Mucosa of rectum (tissue), 2 donors: ENCODE measurements around the gene ADAMTS14.

Experiments
- H3K27ac ChIP-seq, 2 donors: one replicate each; pipeline ENCODE4 v1.7.0; 2013; ENCODE audit warnings: inconsistent platforms in 2 of 2, low read depth in 2 of 2, low read length in 2 of 2
- H3K27me3 ChIP-seq, 2 donors: one replicate each; pipeline ENCODE4 v1.7.0; 2013; ENCODE audit warnings: low read length in 2 of 2; ENCODE audit not compliant: control insufficient read depth in 2 of 2, insufficient read depth in 2 of 2
- H3K36me3 ChIP-seq, 2 donors: one replicate each; pipeline ENCODE4 v1.7.0; 2013; ENCODE audit warnings: low read length in 2 of 2; ENCODE audit not compliant: control insufficient read depth in 2 of 2, insufficient read depth in 2 of 2
- H3K4me1 ChIP-seq, 2 donors: one replicate each; pipeline ENCODE4 v1.7.0; 2013; ENCODE audit warnings: low read length in 2 of 2, mild to moderate bottlenecking in 1 of 2; ENCODE audit not compliant: control insufficient read depth in 2 of 2, insufficient read depth in 2 of 2
- H3K4me3 ChIP-seq, 2 donors: one replicate each; pipeline ENCODE4 v1.7.0; 2013; ENCODE audit warnings: low read length in 2 of 2
- H3K9ac ChIP-seq, 2 donors: one replicate each; pipeline ENCODE4 v1.7.0; 2013; ENCODE audit warnings: low read length in 2 of 2, low read depth in 1 of 2, mild to moderate bottlenecking in 1 of 2
- H3K9me3 ChIP-seq, 2 donors: one replicate each; pipeline ENCODE4 v1.7.0; 2013; ENCODE audit warnings: low read length in 2 of 2; ENCODE audit not compliant: control insufficient read depth in 2 of 2
- donor health status: healthy.
- donor health status: Normal muscosa, but diverticular disease.

ADAMTS14 gene

GRCh38 chr10:70749756-70750155, 77.5 kb downstream of the ADAMTS14 start:
- H3K9me3 ChIP-seq = no peaks in the 10 kb centered on the region
- no peak overlapping the region for H3K4me3 ChIP-seq
- no peak overlapping the region for H3K27ac ChIP-seq
- no peaks in the 10 kb centered on the region for H3K27me3 ChIP-seq
- no peaks in the 10 kb centered on the region for H3K36me3 ChIP-seq
- H3K9ac ChIP-seq = no peak overlapping the region
- H3K4me1 ChIP-seq = no peaks in the 10 kb centered on the region

GRCh38 chr10:70750156-70750703, 77.9 kb downstream of the ADAMTS14 start:
- Histone ChIP-seq H3K9ac (no peak overlapping the region), H3K4me3 (no peak overlapping the region), H3K27ac (no peak overlapping the region), H3K9me3 (no peaks in the 10 kb centered on the region), H3K27me3 (no peaks in the 10 kb centered on the region), H3K36me3 (no peaks in the 10 kb centered on the region), H3K4me1 (no peaks in the 10 kb centered on the region)

- Histone ChIP-seq H3K9ac (no peak overlapping the region), H3K36me3 (no peaks in the 10 kb centered on the region), H3K9me3 (no peaks in the 10 kb centered on the region), H3K4me1 (no peaks in the 10 kb centered on the region), H3K27me3 (no peaks in the 10 kb centered on the region), H3K4me3 (no peak overlapping the region), H3K27ac (no peak overlapping the region)
Measured at GRCh38 chr10:70751356-70751755, 79.0 kb downstream of the ADAMTS14 start.

- no peaks in the 10 kb centered on the region for H3K9me3 ChIP-seq
- no peak overlapping the region for H3K27ac ChIP-seq
- H3K4me3 ChIP-seq = no peak overlapping the region
Measured at GRCh38 chr10:70751991-70752390, 79.7 kb downstream of the ADAMTS14 start.

GRCh38 chr10:70752571-70752970, 80.3 kb downstream of the ADAMTS14 start:
- Histone ChIP-seq H3K4me1 (no peaks in the 10 kb centered on the region), H3K36me3 (no peaks in the 10 kb centered on the region), H3K4me3 (no peak overlapping the region), H3K27me3 (no peaks in the 10 kb centered on the region), H3K9ac (no peak overlapping the region), H3K27ac (no peak overlapping the region), H3K9me3 (no peaks in the 10 kb centered on the region)

More at GRCh38 chr10:70751991-70752390, 79.7 kb downstream of the ADAMTS14 start:
- H3K27me3 ChIP-seq = no peaks in the 10 kb centered on the region
- no peak overlapping the region for H3K9ac ChIP-seq
- H3K36me3 ChIP-seq = no peaks in the 10 kb centered on the region
- H3K4me1 ChIP-seq = no peaks in the 10 kb centered on the region

- Histone ChIP-seq H3K27me3 (no peaks in the 10 kb centered on the region), H3K9ac (no peak overlapping the region), H3K4me3 (no peak overlapping the region), H3K27ac (no peak overlapping the region), H3K4me1 (no peaks in the 10 kb centered on the region), H3K36me3 (no peaks in the 10 kb centered on the region), H3K9me3 (no peaks in the 10 kb centered on the region)
Measured at GRCh38 chr10:70753026-70753663, 80.8 kb downstream of the ADAMTS14 start.

- Histone ChIP-seq H3K9ac (no peak overlapping the region), H3K36me3 (no peaks in the 10 kb centered on the region), H3K9me3 (no peaks in the 10 kb centered on the region), H3K27me3 (no peaks in the 10 kb centered on the region), H3K27ac (no peak overlapping the region), H3K4me3 (no peak overlapping the region), H3K4me1 (no peaks in the 10 kb centered on the region)
Measured at GRCh38 chr10:70753841-70754621, 81.7 kb downstream of the ADAMTS14 start.

GRCh38 chr10:70756700-70757360, 84.5 kb downstream of the ADAMTS14 start:
- H3K9ac ChIP-seq = no peak overlapping the region
- no peaks in the 10 kb centered on the region for H3K27me3 ChIP-seq
- H3K9me3 ChIP-seq = no peaks in the 10 kb centered on the region
- H3K36me3 ChIP-seq = no peaks in the 10 kb centered on the region
- H3K27ac ChIP-seq = no peak overlapping the region
- H3K4me1 ChIP-seq = no peaks in the 10 kb centered on the region
- no peak overlapping the region for H3K4me3 ChIP-seq

GRCh38 chr10:70757856-70758255, 85.5 kb downstream of the ADAMTS14 start:
- Histone ChIP-seq H3K36me3 (no peaks in the 10 kb centered on the region), H3K9ac (no peak overlapping the region), H3K4me3 (no peak overlapping the region), H3K27me3 (no peaks in the 10 kb centered on the region), H3K4me1 (no peaks in the 10 kb centered on the region), H3K27ac (no peak overlapping the region), H3K9me3 (no peaks in the 10 kb centered on the region)
